ENCODE data around the gene TBC1D16.

Gene TBC1D16

GRCh38 chr17:80036715-80037477, 1.2 kb upstream of the TBC1D16 start:
- Histone ChIP-seq H3K4me3 (ENCODE audit: low read depth in 1 of 2, low read length in 2 of 2) (peak overlapping the region; percentile 75 to 97; a peak in 3 of 4 replicates), H3K9ac (ENCODE audit: low read depth, low read length) (peak overlapping the region; percentile 75), H3K4me1 (ENCODE audit: insufficient read depth, low read length) (peaks cover 26% of the 10 kb centered on the region), H3K9me3 (ENCODE audit: insufficient read depth, low read length, severe bottlenecking) (no peaks in the 10 kb centered on the region), H3K36me3 (ENCODE audit: insufficient read depth, low read length) (no peaks in the 10 kb centered on the region), H2AFZ (ENCODE audit: low read depth, low read length) (peak overlapping the region; percentile 99), H3K79me2 (ENCODE audit: insufficient read depth, low read length) (no peaks in the 10 kb centered on the region), H3K4me2 (ENCODE audit: insufficient read depth, low read length) (peak overlapping the region; percentile 100), H3K27me3 (ENCODE audit: insufficient read depth, low read length, poor library complexity) (peaks cover 19% of the 10 kb centered on the region), H4K20me1 (ENCODE audit: insufficient read depth, low read length) (no peaks in the 10 kb centered on the region), H3K27ac (ENCODE audit: low read length) (no peak overlapping the region)
- TF ChIP-seq CTCF (IDR thresholded peaks at IDR 0.05; ENCODE audit: borderline replicate concordance, extremely low read depth, low read length, poor library complexity, severe bottlenecking) (no peak), EZH2 (IDR thresholded peaks at IDR 0.05; ENCODE audit: borderline replicate concordance, low read depth, low read length, severe bottlenecking) (peak; percentile 29)
- ATAC-seq (ENCODE audit: insufficient read depth, low read depth): peak; percentile 34; the same call in 2 of the 3 replicates
- peak; percentile 35 for DNase-seq

GRCh38 chr17:80035937-80036714, 454 bp upstream of the TBC1D16 start, which contains the start of gene CCDC40:
TSS of gene CCDC40 (plus strand) at chr17:80036642. CDS start at chr17:80036663, 21 bp downstream.
- no peaks in the 10 kb centered on the region for H3K36me3 ChIP-seq (ENCODE audit: insufficient read depth, low read length)
- no peaks in the 10 kb centered on the region for H3K9me3 ChIP-seq (ENCODE audit: insufficient read depth, low read length, severe bottlenecking)
- H3K9ac ChIP-seq (ENCODE audit: low read depth, low read length): peak within 1 kb of the TSS; percentile 75
- H4K20me1 ChIP-seq (ENCODE audit: insufficient read depth, low read length): no peaks in the 10 kb centered on the region
- peak within 1 kb of the TSS; percentile 99 for H2AFZ ChIP-seq (ENCODE audit: low read depth, low read length)
- DNase-seq (peak; percentile 76), ATAC-seq (ENCODE audit: insufficient read depth, low read depth) (peak; percentile 81)
- H3K4me1 ChIP-seq (ENCODE audit: insufficient read depth, low read length): peaks cover 26% of the 10 kb centered on the region
- TF ChIP-seq CTCF (IDR thresholded peaks at IDR 0.05; ENCODE audit: borderline replicate concordance, extremely low read depth, low read length, poor library complexity, severe bottlenecking) (peak; percentile 35), EZH2 (IDR thresholded peaks at IDR 0.05; ENCODE audit: borderline replicate concordance, low read depth, low read length, severe bottlenecking) (no peak)
- peak within 1 kb of the TSS; percentile 100 for H3K4me2 ChIP-seq (ENCODE audit: insufficient read depth, low read length)
- peak within 1 kb of the TSS; percentile 69 for H3K27ac ChIP-seq (ENCODE audit: low read length)
- peak within 1 kb of the TSS; percentile 75 to 97; a peak in 3 of 4 replicates for H3K4me3 ChIP-seq (ENCODE audit: low read depth in 1 of 2, low read length in 2 of 2)
- no peaks in the 10 kb centered on the region for H3K79me2 ChIP-seq (ENCODE audit: insufficient read depth, low read length)
- H3K27me3 ChIP-seq (ENCODE audit: insufficient read depth, low read length, poor library complexity): peaks cover 19% of the 10 kb centered on the region

- H2AFZ ChIP-seq (ENCODE audit: low read depth, low read length): peak overlapping the region; percentile 68
- peak overlapping the region; percentile 75 for H3K9ac ChIP-seq (ENCODE audit: low read depth, low read length)
Observed at GRCh38 chr17:80034791-80035686, 633 bp downstream of the TBC1D16 start.

More at GRCh38 chr17:80034791-80035686, 633 bp downstream of the TBC1D16 start:
- Histone ChIP-seq H4K20me1 (ENCODE audit: insufficient read depth, low read length) (0 out of 2 replicates have a peak, but pooled peaks cover 3% of the 10 kb centered on the region), H3K4me3 (ENCODE audit: low read depth in 1 of 2, low read length in 2 of 2) (peak overlapping the region; percentile 25 to 97), H3K36me3 (ENCODE audit: insufficient read depth, low read length) (no peaks in the 10 kb centered on the region), H3K27me3 (ENCODE audit: insufficient read depth, low read length, poor library complexity) (peaks cover 19% of the 10 kb centered on the region), H3K9me3 (ENCODE audit: insufficient read depth, low read length, severe bottlenecking) (no peaks in the 10 kb centered on the region), H3K27ac (ENCODE audit: low read length) (no peak overlapping the region; the same call in 1 of the 2 replicates), H3K4me1 (ENCODE audit: insufficient read depth, low read length) (peaks cover 26% of the 10 kb centered on the region), H3K79me2 (ENCODE audit: insufficient read depth, low read length) (no peaks in the 10 kb centered on the region), H3K4me2 (ENCODE audit: insufficient read depth, low read length) (peak overlapping the region; percentile 100)
- TF ChIP-seq CTCF (IDR thresholded peaks at IDR 0.05; ENCODE audit: borderline replicate concordance, extremely low read depth, low read length, poor library complexity, severe bottlenecking) (no peak), EZH2 (IDR thresholded peaks at IDR 0.05; ENCODE audit: borderline replicate concordance, low read depth, low read length, severe bottlenecking) (no peak)
- no peak for ATAC-seq (ENCODE audit: insufficient read depth, low read depth)
- peak; percentile 47 for DNase-seq
